Purkinje cell (primary cell): ENCODE measurements around the gene NPY5R. TPM values are rescaled to one million over a fixed set of nuclear protein-coding genes. Genes with fewer than 3 reads are reported as not detected.

Experiments
- polyA plus RNA-seq: library from polyadenylated mRNA; unstranded; fragments of >200 nt; fragmentation: Nextera tagmentation; gene quantifications from 2 replicates; pipeline ENCODE4 v1.2.1, GENCODE V29; 2014

Gene NPY5R
- 2.2 TPM in 1 of 2 replicates, not detected in the other for polyA plus RNA-seq

GRCh38 chr4:163343604-163344146 is at the start of gene NPY5R:
NPY5R (plus strand) TSS chr4:163343892; CDS start chr4:163350274, 6,382 bp downstream.

GRCh38 chr4:163332526-163333406 is 10.9 kb upstream of the NPY5R start, which contains the start of gene NPY1R:
NPY1R (minus strand) TSS chr4:163332596; CDS start chr4:163326554, 6,042 bp downstream.

Other genes with a start within 250 kb of the NPY5R start
- 11.3 and 18.1 TPM in 2 replicates for gene NAF1, start 177.0 kb upstream of the NPY5R start, polyA plus RNA-seq
- 20.3 and 34.7 TPM in 2 replicates for gene NPY1R, start 11.3 kb upstream of the NPY5R start, polyA plus RNA-seq
- gene TKTL2, start 129.9 kb downstream of the NPY5R start, polyA plus RNA-seq: not detected in 2 replicates
- 14.2 and 19.0 TPM in 2 replicates for gene TMA16, start 150.8 kb downstream of the NPY5R start, polyA plus RNA-seq